Measurements from ENCODE around the gene HIVEP1.

DNA sequence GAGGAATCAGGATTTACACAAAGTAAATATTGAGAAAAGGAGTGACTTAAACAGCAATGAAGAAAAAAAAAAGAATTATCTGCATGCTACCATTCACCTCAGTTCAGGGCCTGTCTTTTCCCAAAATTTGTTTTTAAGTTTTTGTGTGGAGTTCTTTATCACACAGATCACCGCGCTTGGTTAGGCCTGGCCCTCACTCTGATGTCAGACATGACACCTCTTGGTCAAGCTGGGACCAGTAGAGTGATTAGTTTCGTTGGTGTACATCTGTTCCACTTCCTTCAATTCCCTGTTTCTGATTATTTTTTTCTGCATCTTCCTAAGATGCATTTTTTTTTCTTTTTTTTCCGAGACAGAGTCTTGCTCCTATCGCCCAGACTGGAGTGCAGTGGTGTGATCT is 34.9 kb upstream of the HIVEP1 start:
- TF ChIP-seq YY1 (IDR thresholded peaks at IDR 0.05; ENCODE audit: insufficient read depth, insufficient read length) (no peak), ZNF274 (IDR thresholded peaks at IDR 0.05; ENCODE audit: low read depth, low read length) (no peak), SUZ12 (IDR thresholded peaks at IDR 0.05; ENCODE audit: extremely low read depth, insufficient read depth, insufficient read length) (no peak)
